Measurements from ENCODE around the gene OBSL1.

DNA sequence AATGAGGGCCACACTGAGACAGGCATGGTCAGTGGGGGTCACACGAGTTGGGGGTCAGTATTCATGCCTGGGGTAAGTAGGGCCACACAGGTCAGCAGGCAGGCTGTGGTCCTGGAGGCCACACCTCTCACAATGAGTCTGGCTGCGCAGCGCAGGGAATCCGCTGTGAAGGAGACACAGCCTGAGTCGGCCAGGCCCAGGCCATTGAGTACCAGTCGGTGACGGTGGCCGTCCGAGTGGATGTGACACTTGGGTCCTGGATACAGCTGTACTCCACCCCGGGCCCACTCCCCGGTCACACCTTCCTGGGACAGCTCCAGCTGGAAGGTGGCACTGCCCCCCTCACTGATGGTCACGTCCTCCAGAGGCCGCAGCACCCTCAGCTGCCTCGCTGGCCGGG lies 17.0 kb downstream of the OBSL1 start:
- TF ChIP-seq, protein P1, sequence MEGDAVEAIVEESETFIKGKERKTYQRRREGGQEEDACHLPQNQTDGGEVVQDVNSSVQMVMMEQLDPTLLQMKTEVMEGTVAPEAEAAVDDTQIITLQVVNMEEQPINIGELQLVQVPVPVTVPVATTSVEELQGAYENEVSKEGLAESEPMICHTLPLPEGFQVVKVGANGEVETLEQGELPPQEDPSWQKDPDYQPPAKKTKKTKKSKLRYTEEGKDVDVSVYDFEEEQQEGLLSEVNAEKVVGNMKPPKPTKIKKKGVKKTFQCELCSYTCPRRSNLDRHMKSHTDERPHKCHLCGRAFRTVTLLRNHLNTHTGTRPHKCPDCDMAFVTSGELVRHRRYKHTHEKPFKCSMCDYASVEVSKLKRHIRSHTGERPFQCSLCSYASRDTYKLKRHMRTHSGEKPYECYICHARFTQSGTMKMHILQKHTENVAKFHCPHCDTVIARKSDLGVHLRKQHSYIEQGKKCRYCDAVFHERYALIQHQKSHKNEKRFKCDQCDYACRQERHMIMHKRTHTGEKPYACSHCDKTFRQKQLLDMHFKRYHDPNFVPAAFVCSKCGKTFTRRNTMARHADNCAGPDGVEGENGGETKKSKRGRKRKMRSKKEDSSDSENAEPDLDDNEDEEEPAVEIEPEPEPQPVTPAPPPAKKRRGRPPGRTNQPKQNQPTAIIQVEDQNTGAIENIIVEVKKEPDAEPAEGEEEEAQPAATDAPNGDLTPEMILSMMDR (conservative IDR thresholded peaks at IDR 0.05; ENCODE audit: low read depth, low read length) = no peak
- TF ChIP-seq EZH2 (IDR thresholded peaks at IDR 0.05; ENCODE audit: borderline replicate concordance, low read depth, low read length, poor library complexity, severe bottlenecking) = no peak
